Activated CD4-positive, alpha-beta T cell treated with anti-CD3 and anti-CD28 coated beads, Interleukin-2, amount 50 U/mL, for 16 hours (primary cell): ENCODE data around the gene PCDHB6.
"Not testable (repeated sequence)": the region's sequence is repeated elsewhere in the genome, so short reads cannot be mapped to it uniquely, and the experiment has no call there.

ENCODE experiments used
- DNase-seq: peaks from one replicate; pipeline ENCODE4 v3.0.0-alpha.2; 2020

Gene PCDHB6

GRCh38 chr5:141172381-141173204 is 22.7 kb downstream of the PCDHB6 start, which contains the start of gene PCDHB7:
TSS of gene PCDHB7 (plus strand) at chr5:141172644. CDS start at chr5:141172836, 192 bp downstream.
- no peak for DNase-seq

GRCh38 chr5:141174291-141175104 is 24.6 kb downstream of the PCDHB6 start:
- not testable (repeated sequence) for DNase-seq

- no peak for DNase-seq
Measured at GRCh38 chr5:141175933-141176332, 26.1 kb downstream of the PCDHB6 start.

- DNase-seq, result not testable (repeated sequence)
Measured at GRCh38 chr5:141177577-141178191, 27.8 kb downstream of the PCDHB6 start, which contains the start of gene PCDHB8. TSS of gene PCDHB8 (plus strand) at chr5:141177790. CDS start at chr5:141178035, 245 bp downstream.

GRCh38 chr5:141179371-141179770 is 29.5 kb downstream of the PCDHB6 start:
- not testable (repeated sequence) for DNase-seq

GRCh38 chr5:141179876-141180275 is 30.0 kb downstream of the PCDHB6 start:
- not testable (repeated sequence) for DNase-seq

GRCh38 chr5:141180313-141180712 is 30.5 kb downstream of the PCDHB6 start:
- no peak for DNase-seq

GRCh38 chr5:141182248-141182647 is 32.4 kb downstream of the PCDHB6 start, which contains the start of gene PCDHB16:
TSS of gene PCDHB16 (plus strand) at chr5:141182387. CDS start at chr5:141182560, 173 bp downstream.
- DNase-seq, result no peak

GRCh38 chr5:141184117-141184855 is 34.4 kb downstream of the PCDHB6 start:
- not testable (repeated sequence) for DNase-seq

GRCh38 chr5:141186897-141187512 is 37.1 kb downstream of the PCDHB6 start, which contains the start of gene PCDHB9:
TSS of gene PCDHB9 (plus strand) at chr5:141187161. CDS start at chr5:141187319, 158 bp downstream.
- DNase-seq, result peak; percentile 14

GRCh38 chr5:141188682-141189081 is 38.8 kb downstream of the PCDHB6 start:
- DNase-seq, result not testable (repeated sequence)

GRCh38 chr5:141189131-141189530 is 39.3 kb downstream of the PCDHB6 start:
- not testable (repeated sequence) for DNase-seq

GRCh38 chr5:141192110-141192725 is 42.4 kb downstream of the PCDHB6 start, which contains the start of gene PCDHB10:
TSS of gene PCDHB10 (plus strand) at chr5:141192353. CDS start at chr5:141192553, 200 bp downstream.
- DNase-seq, result peak; percentile 9

- not testable (repeated sequence) for DNase-seq
Measured at GRCh38 chr5:141194332-141194731, 44.5 kb downstream of the PCDHB6 start.

GRCh38 chr5:141196363-141196762 is 46.5 kb downstream of the PCDHB6 start:
- no peak for DNase-seq

- no peak for DNase-seq
Measured at GRCh38 chr5:141199359-141200235, 49.7 kb downstream of the PCDHB6 start, which contains the start of gene PCDHB11. TSS of gene PCDHB11 (plus strand) at chr5:141199627. CDS start at chr5:141199775, 148 bp downstream.

- not testable (repeated sequence) for DNase-seq
Measured at GRCh38 chr5:141201126-141201525, 51.3 kb downstream of the PCDHB6 start.

GRCh38 chr5:141201646-141202045 is 51.8 kb downstream of the PCDHB6 start:
- DNase-seq, result not testable (repeated sequence)
